Measurements from ENCODE around the gene ADAMTSL2. TPM values are rescaled to one million over a fixed set of nuclear protein-coding genes. Genes with fewer than 3 reads are reported as not detected.

Gene ADAMTSL2
- total and polyA plus RNA-seq, 5 donors from 2014 or later, result not detected

DNA sequence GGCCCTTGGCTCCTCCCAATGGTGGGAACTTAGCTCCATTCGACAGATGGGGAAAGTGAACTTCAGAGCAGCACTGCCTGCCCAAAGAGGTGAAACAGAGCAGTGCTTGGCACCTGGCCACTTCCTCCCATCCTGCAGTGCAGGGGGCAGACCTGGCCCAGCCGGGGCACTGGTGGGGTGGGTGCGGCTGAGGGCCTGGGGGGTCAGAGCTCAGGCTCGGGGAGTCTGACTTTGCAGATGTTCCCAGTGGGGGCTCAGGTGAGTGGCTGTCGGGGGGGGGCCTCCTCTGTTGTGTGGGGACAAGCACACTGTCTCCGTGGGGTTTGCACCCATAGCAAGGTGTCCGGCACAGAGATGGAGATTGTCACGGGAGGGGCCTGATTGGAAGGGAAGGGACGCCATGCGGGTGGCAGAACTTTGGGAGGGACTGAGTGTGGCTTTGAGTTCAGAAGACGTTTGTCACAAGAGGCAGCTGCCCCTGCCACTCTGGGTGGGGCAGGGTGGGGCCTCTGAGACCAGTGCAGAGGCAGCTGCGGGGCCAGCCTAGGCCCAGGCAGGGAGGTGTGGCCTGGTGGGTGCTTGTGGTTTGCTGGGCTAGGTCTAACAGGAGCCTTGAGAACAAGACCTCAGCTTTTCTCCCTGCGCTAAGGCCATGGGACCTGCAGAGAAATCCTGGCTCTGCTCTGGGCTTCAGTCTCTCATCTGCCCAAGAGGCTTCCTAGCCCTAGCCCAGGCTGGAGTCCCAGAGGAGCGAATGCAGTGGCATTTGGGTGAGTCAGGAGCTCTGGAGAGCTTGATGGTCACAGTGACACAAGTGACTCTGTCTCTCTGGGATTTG, 12.2 kb upstream of the ADAMTSL2 start:
- H3K36me3 Mint-ChIP-seq, result no peaks in the 10 kb centered on the region
- ATAC-seq (ENCODE audit: low read depth in 2 of 2) (no peak), DNase-seq (no peak)
- no peak overlapping the region for H3K4me3 Mint-ChIP-seq
- H3K4me1 Mint-ChIP-seq, result peaks cover 0 to 7% (median 3%) of the 10 kb centered on the region in 4 donors
- Histone ChIP-seq H3K36me3 (ENCODE audit: control insufficient read depth, insufficient read depth, low read length) (no peaks in the 10 kb centered on the region), H3K27me3 (ENCODE audit: control insufficient read depth, insufficient read depth, low read length) (no peaks in the 10 kb centered on the region), H3K9me3 (ENCODE audit: control insufficient read depth in 2 of 2, low read length in 2 of 2) (no peaks in the 10 kb centered on the region), H3K4me3 (ENCODE audit: low read depth, low read length) (no peak overlapping the region), H3K4me1 (ENCODE audit: control insufficient read depth, insufficient read depth, low read length, poor library complexity, severe bottlenecking) (no peaks in the 10 kb centered on the region), H3K27ac (ENCODE audit: insufficient read depth, low read length, poor library complexity, severe bottlenecking) (no peak overlapping the region)
- H3K27me3 Mint-ChIP-seq, result no peaks in the 10 kb centered on the region
- H3K27ac Mint-ChIP-seq, result peak overlapping the region in 1 of 3 donors; percentile 94
- no peaks in the 10 kb centered on the region for H3K9me3 Mint-ChIP-seq

DNA sequence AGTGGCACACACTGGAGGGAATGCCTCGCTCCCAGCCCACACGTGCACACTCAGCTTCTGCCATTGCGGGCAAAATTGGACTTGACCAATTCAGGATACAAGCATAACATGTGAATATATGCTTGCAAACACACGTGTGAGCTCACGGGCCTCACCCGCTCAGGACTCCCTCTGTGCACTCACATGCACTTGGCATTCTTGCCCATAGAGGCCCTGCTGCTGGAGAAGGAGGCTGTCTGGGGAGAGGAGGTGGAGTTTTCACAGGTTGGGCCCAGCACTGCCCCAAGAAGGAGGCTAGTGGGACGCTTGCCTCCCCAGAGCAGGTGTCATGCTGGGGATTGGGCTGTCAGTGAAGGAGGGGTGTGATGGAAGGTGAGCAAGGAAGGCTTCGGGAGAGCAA, 11.4 kb upstream of the ADAMTSL2 start:
- Mint-ChIP-seq H3K4me3 (no peak overlapping the region), H3K27ac (peak overlapping the region in 1 of 3 donors; percentile 94), H3K36me3 (no peaks in the 10 kb centered on the region), H3K27me3 (no peaks in the 10 kb centered on the region), H3K9me3 (no peaks in the 10 kb centered on the region), H3K4me1 (peaks cover 0 to 7% (median 3%) of the 10 kb centered on the region in 4 donors)
- Histone ChIP-seq H3K4me1 (ENCODE audit: control insufficient read depth, insufficient read depth, low read length, poor library complexity, severe bottlenecking) (no peaks in the 10 kb centered on the region), H3K27ac (ENCODE audit: insufficient read depth, low read length, poor library complexity, severe bottlenecking) (no peak overlapping the region), H3K4me3 (ENCODE audit: low read depth, low read length) (no peak overlapping the region), H3K36me3 (ENCODE audit: control insufficient read depth, insufficient read depth, low read length) (no peaks in the 10 kb centered on the region), H3K27me3 (ENCODE audit: control insufficient read depth, insufficient read depth, low read length) (no peaks in the 10 kb centered on the region), H3K9me3 (ENCODE audit: control insufficient read depth in 2 of 2, low read length in 2 of 2) (no peaks in the 10 kb centered on the region)
- DNase-seq (no peak), ATAC-seq (ENCODE audit: low read depth in 2 of 2) (no peak)

DNA sequence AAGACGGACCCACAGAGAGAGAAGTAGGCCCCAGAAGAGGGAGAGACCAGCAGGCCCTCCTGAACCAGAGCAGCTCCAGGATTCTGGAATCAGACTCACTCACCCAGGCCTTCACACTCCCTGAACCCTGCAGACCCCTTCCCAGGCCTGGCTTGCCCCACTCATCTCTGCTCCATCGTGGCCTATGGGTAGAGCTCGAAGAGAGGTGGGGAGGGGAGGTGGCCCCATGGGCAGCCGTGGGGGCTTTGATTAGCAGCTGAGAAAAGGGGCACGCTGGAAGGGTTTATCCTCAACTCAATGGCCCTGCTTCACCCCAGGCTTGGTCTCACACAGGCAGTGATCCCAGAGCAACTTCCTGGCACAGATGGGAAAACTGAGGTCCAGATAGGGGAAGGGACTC, 10.4 kb upstream of the ADAMTSL2 start:
- DNase-seq (no peak), ATAC-seq (ENCODE audit: low read depth in 2 of 2) (no peak)
- H3K36me3 ChIP-seq (ENCODE audit: control insufficient read depth, insufficient read depth, low read length), result no peaks in the 10 kb centered on the region
- H3K27me3 Mint-ChIP-seq, result no peaks in the 10 kb centered on the region
- no peak overlapping the region for H3K27ac ChIP-seq (ENCODE audit: insufficient read depth, low read length, poor library complexity, severe bottlenecking)
- no peaks in the 10 kb centered on the region for H3K36me3 Mint-ChIP-seq
- H3K27ac Mint-ChIP-seq, result no peak overlapping the region
- H3K9me3 ChIP-seq (ENCODE audit: control insufficient read depth in 2 of 2, low read length in 2 of 2), result no peaks in the 10 kb centered on the region
- H3K4me1 Mint-ChIP-seq, result peaks cover 0 to 7% (median 3%) of the 10 kb centered on the region in 4 donors
- no peaks in the 10 kb centered on the region for H3K4me1 ChIP-seq (ENCODE audit: control insufficient read depth, insufficient read depth, low read length, poor library complexity, severe bottlenecking)
- H3K27me3 ChIP-seq (ENCODE audit: control insufficient read depth, insufficient read depth, low read length), result no peaks in the 10 kb centered on the region
- H3K4me3 Mint-ChIP-seq, result no peak overlapping the region
- no peaks in the 10 kb centered on the region for H3K9me3 Mint-ChIP-seq
- no peak overlapping the region for H3K4me3 ChIP-seq (ENCODE audit: low read depth, low read length)

DNA sequence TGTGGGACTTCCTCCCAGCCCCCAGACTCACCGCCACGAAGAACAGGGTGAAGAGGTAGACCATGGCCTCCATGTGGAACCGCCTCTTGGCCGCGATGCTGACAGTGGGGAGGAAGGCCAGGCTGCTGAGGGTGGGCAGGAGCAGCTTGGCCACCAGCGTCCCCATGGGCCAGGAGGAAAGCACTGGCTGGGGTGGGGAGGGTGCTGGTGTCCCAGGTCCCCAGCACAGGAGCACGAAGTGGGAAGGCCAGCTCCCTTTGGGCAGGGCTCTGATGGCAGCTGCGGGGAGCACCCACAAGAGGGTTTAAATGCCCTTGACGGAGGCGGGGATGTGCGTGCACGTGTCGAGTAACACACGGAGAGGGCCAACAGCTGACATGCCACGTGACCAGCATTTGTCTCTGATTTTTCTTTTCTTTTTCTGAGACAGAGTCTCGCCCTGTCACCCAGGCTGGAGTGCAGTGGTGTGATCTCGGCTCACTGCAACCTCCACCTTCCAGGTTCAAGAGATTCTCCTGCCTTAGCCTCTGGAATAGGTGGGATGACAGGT, 9.8 kb upstream of the ADAMTSL2 start, which contains the start of gene MYMK:
Gene MYMK, minus strand, starts transcription at position 281 of the 550 bp plus-strand sequence. Its CDS starts 115 bp downstream, at position 166.
- no peaks in the 10 kb centered on the region for H3K36me3 Mint-ChIP-seq
- Histone ChIP-seq H3K27me3 (ENCODE audit: control insufficient read depth, insufficient read depth, low read length) (no peaks in the 10 kb centered on the region), H3K36me3 (ENCODE audit: control insufficient read depth, insufficient read depth, low read length) (no peaks in the 10 kb centered on the region), H3K27ac (ENCODE audit: insufficient read depth, low read length, poor library complexity, severe bottlenecking) (no peak within 1 kb of the TSS), H3K4me1 (ENCODE audit: control insufficient read depth, insufficient read depth, low read length, poor library complexity, severe bottlenecking) (no peaks in the 10 kb centered on the region), H3K9me3 (ENCODE audit: control insufficient read depth in 2 of 2, low read length in 2 of 2) (no peaks in the 10 kb centered on the region), H3K4me3 (ENCODE audit: low read depth, low read length) (no peak within 1 kb of the TSS)
- ATAC-seq (ENCODE audit: low read depth in 2 of 2), result no peak
- H3K4me1 Mint-ChIP-seq, result peaks cover 0 to 7% (median 3%) of the 10 kb centered on the region in 4 donors
- H3K4me3 Mint-ChIP-seq, result no peak within 1 kb of the TSS
- no peaks in the 10 kb centered on the region for H3K9me3 Mint-ChIP-seq
- H3K27me3 Mint-ChIP-seq, result no peaks in the 10 kb centered on the region
- peak within 1 kb of the TSS in 2 of 3 donors; percentile 11 to 22 for H3K27ac Mint-ChIP-seq
- no peak for DNase-seq

DNA sequence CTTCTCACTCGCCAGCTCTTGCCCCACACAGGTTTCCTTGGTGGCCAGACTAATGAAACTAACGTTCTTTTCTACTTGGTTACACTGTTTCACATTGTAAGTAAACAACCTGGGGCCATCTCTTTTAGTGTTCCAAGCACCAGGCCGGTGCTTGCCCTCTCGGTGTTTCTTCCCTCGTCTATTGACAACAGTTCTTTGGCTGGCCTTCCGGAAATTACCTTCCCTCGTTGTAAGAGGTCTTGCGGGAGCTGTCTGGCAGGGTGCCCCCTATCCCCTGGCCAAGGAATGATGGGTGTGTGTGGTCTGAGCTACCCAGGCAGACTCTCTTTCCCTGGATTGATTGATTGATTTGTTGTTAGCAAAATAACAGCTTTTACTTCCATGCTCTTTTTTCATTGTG, 8.8 kb upstream of the ADAMTSL2 start:
- no peaks in the 10 kb centered on the region for H3K27me3 ChIP-seq (ENCODE audit: control insufficient read depth, insufficient read depth, low read length)
- ATAC-seq (ENCODE audit: low read depth in 2 of 2), result no peak
- H3K27me3 Mint-ChIP-seq, result no peaks in the 10 kb centered on the region

DNA sequence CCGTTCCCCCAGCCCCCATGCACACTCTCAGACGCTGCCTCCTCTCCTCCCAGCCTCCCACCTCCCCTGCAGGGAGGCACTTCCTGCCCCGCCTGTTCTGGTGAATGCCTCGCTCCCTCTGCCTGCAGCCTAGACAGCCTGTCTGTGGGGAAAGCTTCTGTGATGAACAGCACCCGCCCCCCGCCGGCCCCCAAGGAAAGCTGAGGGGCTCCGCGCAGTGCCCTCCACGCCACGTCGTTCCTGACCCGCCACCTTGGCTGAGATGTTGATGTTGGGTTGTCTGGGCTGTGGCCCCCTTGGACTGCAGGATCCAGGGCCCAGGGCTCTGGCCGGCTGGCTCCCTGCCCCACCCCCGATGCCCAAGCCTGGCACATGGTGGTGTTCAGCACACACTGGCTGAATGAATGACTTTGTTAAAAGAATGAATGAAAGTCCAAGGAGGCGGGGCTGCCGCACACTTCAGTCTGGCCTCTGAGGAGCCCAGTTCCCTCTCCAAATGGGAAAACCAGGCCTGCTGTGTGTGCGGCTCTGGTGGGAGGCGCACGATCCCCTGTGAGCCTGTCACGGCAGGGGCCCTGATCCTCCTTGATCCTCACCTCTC, 7.7 kb upstream of the ADAMTSL2 start:
- H3K27ac ChIP-seq (ENCODE audit: insufficient read depth, low read length, poor library complexity, severe bottlenecking), result no peak overlapping the region
- H3K9me3 ChIP-seq (ENCODE audit: control insufficient read depth in 2 of 2, low read length in 2 of 2), result no peaks in the 10 kb centered on the region
- no peak overlapping the region for H3K4me3 Mint-ChIP-seq
- H3K36me3 Mint-ChIP-seq, result no peaks in the 10 kb centered on the region
- no peak for ATAC-seq (ENCODE audit: low read depth in 2 of 2)
- H3K4me1 Mint-ChIP-seq, result peaks cover 0 to 7% (median 3%) of the 10 kb centered on the region in 4 donors
- H3K9me3 Mint-ChIP-seq, result no peaks in the 10 kb centered on the region
- H3K27ac Mint-ChIP-seq, result peak overlapping the region in 1 of 3 donors; percentile 46
- no peak overlapping the region for H3K4me3 ChIP-seq (ENCODE audit: low read depth, low read length)
- no peak for DNase-seq
- H3K4me1 ChIP-seq (ENCODE audit: control insufficient read depth, insufficient read depth, low read length, poor library complexity, severe bottlenecking), result no peaks in the 10 kb centered on the region
- H3K36me3 ChIP-seq (ENCODE audit: control insufficient read depth, insufficient read depth, low read length), result no peaks in the 10 kb centered on the region
- no peaks in the 10 kb centered on the region for H3K27me3 Mint-ChIP-seq
- H3K27me3 ChIP-seq (ENCODE audit: control insufficient read depth, insufficient read depth, low read length), result no peaks in the 10 kb centered on the region

More for the DNA sequence above, 8.8 kb upstream of the ADAMTSL2 start:
- Mint-ChIP-seq H3K36me3 (no peaks in the 10 kb centered on the region), H3K4me1 (peaks cover 0 to 7% (median 3%) of the 10 kb centered on the region in 4 donors), H3K4me3 (no peak overlapping the region), H3K27ac (peak overlapping the region in 1 of 3 donors; percentile 22), H3K9me3 (no peaks in the 10 kb centered on the region)
- no peak for DNase-seq
- H3K4me1 ChIP-seq (ENCODE audit: control insufficient read depth, insufficient read depth, low read length, poor library complexity, severe bottlenecking), result no peaks in the 10 kb centered on the region
- no peaks in the 10 kb centered on the region for H3K9me3 ChIP-seq (ENCODE audit: control insufficient read depth in 2 of 2, low read length in 2 of 2)
- no peak overlapping the region for H3K27ac ChIP-seq (ENCODE audit: insufficient read depth, low read length, poor library complexity, severe bottlenecking)
- no peaks in the 10 kb centered on the region for H3K36me3 ChIP-seq (ENCODE audit: control insufficient read depth, insufficient read depth, low read length)
- H3K4me3 ChIP-seq (ENCODE audit: low read depth, low read length), result no peak overlapping the region

DNA sequence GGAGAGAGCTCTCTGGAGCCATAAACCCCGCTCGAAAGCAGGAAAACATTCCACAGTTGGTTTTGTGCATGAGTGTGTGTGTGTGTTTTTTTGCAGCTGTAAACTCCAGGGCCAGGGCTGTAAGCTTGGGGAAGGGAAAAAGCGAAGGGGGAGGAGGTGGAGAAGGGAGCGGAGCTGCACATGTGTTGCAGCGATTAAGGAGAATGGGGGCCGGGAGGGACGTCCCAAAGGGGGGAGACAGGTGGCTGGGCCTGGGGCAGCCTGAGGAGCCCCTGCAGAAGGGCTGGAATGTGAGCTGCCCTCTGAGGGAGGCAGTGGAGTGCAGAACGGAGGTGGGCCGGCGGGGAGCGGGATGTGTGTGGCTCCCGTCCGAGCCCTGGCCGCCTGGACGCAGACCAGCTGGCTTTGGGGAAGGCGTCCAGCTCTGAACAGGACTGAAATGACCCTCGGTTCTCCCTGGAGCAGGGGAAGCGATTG, 7.0 kb upstream of the ADAMTSL2 start:
- H3K9me3 ChIP-seq (ENCODE audit: control insufficient read depth in 2 of 2, low read length in 2 of 2), result no peaks in the 10 kb centered on the region
- H3K36me3 ChIP-seq (ENCODE audit: control insufficient read depth, insufficient read depth, low read length), result no peaks in the 10 kb centered on the region
- Mint-ChIP-seq H3K9me3 (no peaks in the 10 kb centered on the region), H3K4me3 (no peak overlapping the region), H3K27ac (no peak overlapping the region), H3K36me3 (no peaks in the 10 kb centered on the region), H3K4me1 (peaks cover 0 to 7% (median 3%) of the 10 kb centered on the region in 4 donors), H3K27me3 (no peaks in the 10 kb centered on the region)
- DNase-seq, result no peak
- ATAC-seq (ENCODE audit: low read depth in 2 of 2), result no peak
- no peak overlapping the region for H3K4me3 ChIP-seq (ENCODE audit: low read depth, low read length)
- no peaks in the 10 kb centered on the region for H3K4me1 ChIP-seq (ENCODE audit: control insufficient read depth, insufficient read depth, low read length, poor library complexity, severe bottlenecking)
- no peaks in the 10 kb centered on the region for H3K27me3 ChIP-seq (ENCODE audit: control insufficient read depth, insufficient read depth, low read length)
- H3K27ac ChIP-seq (ENCODE audit: insufficient read depth, low read length, poor library complexity, severe bottlenecking), result no peak overlapping the region

Measured in CD4-positive, CD25-positive, alpha-beta regulatory T cell (primary cell).